Esophagus squamous epithelium (tissue), 4 donors: ENCODE data around the gene CFAP20DC.

Experiments
- POLR2A ChIP-seq, 4 donors: fragments of 450-650 bp; IDR thresholded peaks; one replicate each; pipeline ENCODE4 v1.6.1; 2017; ENCODE audit warnings: antibody characterized with exemption in 4 of 4, mild to moderate bottlenecking in 4 of 4, moderate library complexity in 3 of 4
- TF ChIP-seq, protein P1 (sequence below), 6 experiments: fragments of 450-650 bp in 4 of 6; fragments of 200-600 bp in 2 of 6; sonication (generic) in 2 of 6; IDR thresholded peaks; one replicate each; pipeline ENCODE4 v1.5.1; 2016 to 2019; ENCODE audit warnings: antibody characterized with exemption in 6 of 6, mild to moderate bottlenecking in 4 of 6, moderate library complexity in 4 of 6

DNA sequence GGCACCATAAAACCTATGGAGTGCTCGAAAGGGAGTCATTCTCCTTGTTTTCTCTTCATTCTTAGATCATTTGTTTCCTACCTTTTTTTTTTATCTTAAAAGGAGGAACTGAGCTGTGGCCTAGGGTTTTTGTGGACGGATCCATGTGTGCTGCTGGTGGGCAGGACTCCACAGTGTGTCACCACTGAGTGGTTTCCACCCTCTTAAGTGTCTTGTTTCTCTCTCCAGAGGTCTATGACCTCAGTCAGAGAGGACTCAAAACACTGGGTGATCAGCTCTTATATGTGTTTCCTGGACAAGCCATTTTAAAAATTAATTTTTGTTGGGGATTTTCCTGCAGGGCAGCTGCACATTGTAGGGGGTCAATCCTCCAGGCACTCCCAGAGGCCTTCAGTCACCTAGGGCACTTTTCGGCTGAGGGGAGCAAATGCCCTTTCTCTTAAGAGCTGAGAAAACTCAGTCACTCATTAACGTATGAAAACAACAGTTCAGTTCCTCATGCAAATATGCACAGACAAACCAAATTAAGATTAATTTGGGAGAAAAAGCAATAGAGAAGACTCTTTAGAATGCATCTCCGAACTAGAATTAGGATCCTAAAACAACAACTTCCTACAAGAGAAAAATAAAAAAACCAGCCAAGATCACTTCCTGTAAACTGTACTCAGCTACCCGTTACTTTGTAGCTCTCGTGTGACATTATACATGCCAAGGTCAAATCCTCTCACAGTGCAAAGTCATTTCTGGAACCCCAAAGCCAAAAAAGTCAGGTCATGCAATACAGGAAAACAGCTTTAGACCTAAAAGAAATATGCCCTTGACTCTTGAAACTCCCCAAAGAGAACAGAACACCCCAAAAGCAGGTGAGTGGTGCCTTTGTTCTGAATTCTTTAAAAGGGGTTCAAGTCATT, 355.6 kb downstream of the CFAP20DC start:
- no peak for TF ChIP-seq POLR2A (IDR thresholded peaks at IDR 0.05)
- TF ChIP-seq, protein P1, sequence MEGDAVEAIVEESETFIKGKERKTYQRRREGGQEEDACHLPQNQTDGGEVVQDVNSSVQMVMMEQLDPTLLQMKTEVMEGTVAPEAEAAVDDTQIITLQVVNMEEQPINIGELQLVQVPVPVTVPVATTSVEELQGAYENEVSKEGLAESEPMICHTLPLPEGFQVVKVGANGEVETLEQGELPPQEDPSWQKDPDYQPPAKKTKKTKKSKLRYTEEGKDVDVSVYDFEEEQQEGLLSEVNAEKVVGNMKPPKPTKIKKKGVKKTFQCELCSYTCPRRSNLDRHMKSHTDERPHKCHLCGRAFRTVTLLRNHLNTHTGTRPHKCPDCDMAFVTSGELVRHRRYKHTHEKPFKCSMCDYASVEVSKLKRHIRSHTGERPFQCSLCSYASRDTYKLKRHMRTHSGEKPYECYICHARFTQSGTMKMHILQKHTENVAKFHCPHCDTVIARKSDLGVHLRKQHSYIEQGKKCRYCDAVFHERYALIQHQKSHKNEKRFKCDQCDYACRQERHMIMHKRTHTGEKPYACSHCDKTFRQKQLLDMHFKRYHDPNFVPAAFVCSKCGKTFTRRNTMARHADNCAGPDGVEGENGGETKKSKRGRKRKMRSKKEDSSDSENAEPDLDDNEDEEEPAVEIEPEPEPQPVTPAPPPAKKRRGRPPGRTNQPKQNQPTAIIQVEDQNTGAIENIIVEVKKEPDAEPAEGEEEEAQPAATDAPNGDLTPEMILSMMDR (IDR thresholded peaks at IDR 0.05), result no peak
